Activated CD4-positive, CD25-positive, alpha-beta regulatory T cell (primary cell): ENCODE data around the gene MC5R.
A peak's percentile ranks its signal among the peaks of the same experiment; 100 is the strongest.

Source experiments
- DNase-seq, 4 experiments: peaks; one replicate each; lab custom pipeline; 2025; lab: John Stamatoyannopoulos, UW

MC5R gene

GRCh38 chr18:13823707-13824395 is at the start of gene MC5R:
MC5R (plus strand) TSS chr18:13824149; CDS start chr18:13825766, 1,617 bp downstream.
- DNase-seq = peak; percentile 54 to 69 (median 58)

GRCh38 chr18:13775058-13775457 is 48.9 kb upstream of the MC5R start:
- no peak for DNase-seq

- DNase-seq = no peak
Measured at GRCh38 chr18:13791181-13791580, 32.8 kb upstream of the MC5R start.

- DNase-seq = no peak
Measured at GRCh38 chr18:13793819-13794218, 30.1 kb upstream of the MC5R start.

DNA sequence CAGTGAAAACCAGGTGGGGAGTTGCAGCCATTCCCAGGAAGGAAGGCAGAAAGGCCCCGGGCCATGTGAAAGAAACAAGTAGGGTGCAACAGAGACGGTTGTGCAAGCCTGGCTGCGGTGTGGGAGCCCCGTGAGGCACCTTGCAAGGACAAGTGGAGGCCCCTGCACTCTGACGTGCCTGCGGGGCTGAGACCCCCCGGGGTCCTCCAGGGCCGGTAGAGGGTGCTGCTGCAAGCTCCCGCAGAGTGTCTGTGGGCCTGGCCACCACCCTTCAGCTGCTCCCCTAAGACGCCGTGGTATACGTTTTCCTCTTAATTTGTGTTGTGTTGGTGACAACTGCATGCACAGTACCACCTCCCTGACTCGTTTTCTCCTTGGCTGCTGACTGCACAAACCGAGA is 27.4 kb upstream of the MC5R start:
- DNase-seq = no peak

GRCh38 chr18:13797157-13797611 is 26.8 kb upstream of the MC5R start:
- no peak for DNase-seq

DNA sequence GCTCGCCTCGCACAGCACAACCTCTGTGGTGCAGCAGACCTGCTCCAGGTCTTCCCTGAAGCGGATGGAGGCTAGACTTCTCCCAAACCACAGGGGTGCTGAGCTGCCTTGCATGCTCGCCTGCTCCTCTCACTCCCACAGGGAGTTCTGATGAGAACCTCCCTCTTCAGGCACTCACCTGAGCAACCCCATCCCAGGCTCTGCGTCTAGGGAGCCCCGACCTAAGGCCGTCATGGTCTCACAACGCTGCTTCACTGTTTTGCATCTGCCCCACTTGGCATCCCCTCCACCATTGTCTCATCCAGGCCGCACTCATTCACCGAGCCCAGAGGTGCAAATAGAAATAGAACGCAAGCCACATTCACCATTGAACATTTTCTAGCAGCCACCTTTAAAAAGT is 24.6 kb upstream of the MC5R start:
- no peak for DNase-seq

- peak in 3 of 4 experiments; percentile 8 to 23 (median 14) for DNase-seq
Measured at GRCh38 chr18:13800505-13801259, 23.3 kb upstream of the MC5R start.

DNA sequence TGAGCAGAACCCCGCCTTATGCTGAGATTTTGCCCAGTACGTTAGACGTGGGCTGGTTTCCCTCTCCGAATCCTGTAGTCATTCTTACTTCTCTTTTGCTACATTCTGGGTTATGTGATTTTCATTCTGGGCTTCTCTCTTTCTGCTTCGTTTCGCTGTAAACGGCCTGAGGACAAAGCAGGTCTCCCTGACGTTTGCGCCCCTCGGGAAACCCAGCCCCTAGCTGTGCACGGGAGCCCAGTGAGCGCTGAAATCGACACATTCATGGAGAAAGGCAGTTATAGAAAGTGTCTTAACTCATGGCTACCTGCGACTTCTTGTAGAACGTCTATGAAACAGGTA is 22.7 kb upstream of the MC5R start:
- DNase-seq = no peak

DNA sequence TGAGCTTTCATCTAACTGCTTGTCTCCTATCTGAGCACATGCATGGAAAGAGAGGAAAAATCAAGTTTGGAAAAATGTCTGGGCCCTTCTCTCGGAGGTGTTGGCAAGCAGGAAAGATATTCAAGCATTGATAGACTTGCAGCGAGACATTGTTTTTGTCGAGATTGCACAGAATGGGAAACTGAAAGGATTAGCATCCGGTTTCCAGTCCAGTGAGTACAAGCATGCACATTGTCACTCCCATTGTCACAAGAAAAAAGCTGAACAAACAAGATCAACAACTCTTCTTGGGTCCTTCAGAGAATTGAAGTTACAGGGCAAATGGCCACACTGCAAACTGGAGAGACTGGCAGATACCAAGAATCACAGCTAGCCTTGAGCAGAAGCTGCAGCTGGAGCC is 19.6 kb upstream of the MC5R start:
- DNase-seq = no peak

DNA sequence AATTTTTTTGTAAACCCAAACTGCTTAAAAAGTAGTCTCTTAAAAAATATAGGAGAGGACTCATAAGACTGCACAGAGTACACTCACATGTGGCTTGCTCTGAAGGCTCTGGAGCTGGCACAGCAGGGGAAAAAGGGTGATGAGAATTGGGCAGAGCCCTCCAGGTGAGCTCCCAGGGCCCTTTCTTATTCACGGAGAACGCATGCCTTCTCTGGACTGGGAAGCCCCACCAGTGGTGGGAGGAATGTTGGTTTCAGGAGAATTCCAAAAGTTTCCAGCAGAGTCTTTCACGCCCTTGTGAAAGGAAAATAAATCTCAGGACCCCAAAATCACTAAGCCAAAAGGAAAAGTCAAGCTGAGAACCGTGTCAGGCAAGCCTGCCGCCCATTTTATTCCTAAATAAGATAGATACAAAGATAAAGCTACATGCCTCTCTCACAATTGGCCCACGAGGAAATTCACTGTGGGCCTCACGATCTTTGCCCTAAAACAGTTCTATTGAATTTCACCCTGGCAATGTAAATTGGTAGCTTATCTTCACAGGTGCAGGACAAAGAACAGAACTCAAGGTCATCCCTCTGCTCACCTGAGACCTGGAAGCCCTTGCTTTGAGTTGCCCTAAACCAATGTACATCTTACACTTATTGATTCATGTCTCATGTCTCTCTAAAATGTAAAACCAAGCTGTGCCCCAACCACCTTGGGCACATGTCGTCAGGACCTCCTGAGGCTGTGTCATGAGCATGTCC is 15.5 kb upstream of the MC5R start:
- no peak for DNase-seq

- DNase-seq = no peak
Measured at GRCh38 chr18:13809043-13809430, 14.9 kb upstream of the MC5R start.

DNA sequence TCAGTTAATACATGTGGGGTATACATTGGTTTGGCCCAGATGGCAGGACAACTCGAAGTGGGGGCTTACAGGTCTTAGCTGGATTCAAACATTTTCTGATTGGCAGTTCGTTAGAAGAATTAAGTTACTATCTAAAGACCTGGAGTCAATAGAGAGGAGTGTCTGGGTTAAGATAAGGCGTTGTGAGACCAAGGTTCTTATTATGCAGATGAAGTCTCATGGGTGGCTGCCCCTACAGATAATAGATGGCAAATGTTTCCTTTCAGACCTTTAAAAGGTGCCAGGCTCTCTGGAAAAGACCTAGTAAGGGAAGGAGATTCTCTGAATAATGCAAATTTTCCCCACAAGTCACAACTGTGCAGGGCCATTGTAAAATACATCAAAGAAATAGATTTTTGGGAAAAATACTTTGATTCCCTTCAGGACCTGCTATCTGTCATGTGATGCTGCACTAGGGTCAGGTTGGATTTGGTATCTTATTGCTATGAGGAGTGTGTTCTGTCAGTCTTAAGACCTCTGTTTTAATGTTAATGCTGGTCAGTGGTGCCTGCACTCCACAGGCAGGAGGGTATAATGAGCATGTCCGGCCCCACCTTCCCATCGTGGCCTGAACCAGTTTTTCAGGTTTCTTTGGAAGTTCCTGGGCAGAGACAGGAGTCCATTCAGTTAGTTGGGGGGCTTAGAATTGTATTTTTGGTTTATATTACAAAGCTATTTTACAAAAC is 14.3 kb upstream of the MC5R start:
- no peak for DNase-seq

DNA sequence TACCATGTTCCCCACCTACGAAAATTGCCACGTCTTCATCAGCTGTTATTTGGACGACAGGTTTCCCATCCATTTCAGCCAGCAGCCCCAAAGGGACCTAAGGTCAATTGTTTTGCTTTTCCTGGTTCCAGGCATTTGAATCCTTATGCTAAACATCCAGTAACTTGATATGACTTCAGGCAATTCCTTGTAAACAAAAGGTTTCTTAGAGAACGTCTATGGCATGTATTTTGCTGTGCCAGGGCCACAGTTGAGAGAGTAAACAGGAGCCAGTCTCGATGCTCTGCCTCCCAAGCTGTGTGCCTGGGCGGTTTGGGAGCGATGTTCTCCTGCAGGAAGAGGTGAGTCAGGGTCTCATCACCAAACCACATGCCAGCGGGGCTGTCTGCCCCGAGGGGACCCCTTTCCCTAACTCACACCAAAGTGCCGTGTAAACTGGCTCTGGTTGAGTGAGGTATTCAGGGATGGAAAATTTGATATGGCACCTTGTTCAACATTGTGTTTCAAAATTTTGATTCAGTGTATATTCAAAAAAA is 12.9 kb upstream of the MC5R start:
- no peak for DNase-seq

DNA sequence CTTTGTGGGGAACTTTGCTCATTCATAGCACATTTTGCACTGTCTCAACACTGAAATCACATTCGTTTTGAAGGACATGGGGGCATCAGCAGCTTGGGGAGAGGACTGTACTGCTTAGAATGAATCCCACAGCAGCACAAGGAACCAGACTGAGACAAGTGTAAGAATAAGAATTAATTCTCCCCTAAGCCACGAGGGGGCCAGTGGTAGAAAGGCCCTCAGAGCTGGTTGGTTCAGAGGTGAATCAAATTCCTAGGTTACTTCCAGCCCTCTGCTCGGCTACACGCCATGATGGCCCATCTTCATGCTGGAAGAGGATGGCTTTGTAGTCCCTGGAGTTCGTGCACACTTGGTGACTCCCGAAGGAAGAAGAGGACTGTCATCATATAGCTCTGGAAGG is 12.0 kb upstream of the MC5R start:
- no peak for DNase-seq

- DNase-seq = peak; percentile 9 to 52 (median 26)
Measured at GRCh38 chr18:13813271-13813849, 10.6 kb upstream of the MC5R start.

GRCh38 chr18:13826209-13826608 is 2.3 kb downstream of the MC5R start:
- no peak for DNase-seq

DNA sequence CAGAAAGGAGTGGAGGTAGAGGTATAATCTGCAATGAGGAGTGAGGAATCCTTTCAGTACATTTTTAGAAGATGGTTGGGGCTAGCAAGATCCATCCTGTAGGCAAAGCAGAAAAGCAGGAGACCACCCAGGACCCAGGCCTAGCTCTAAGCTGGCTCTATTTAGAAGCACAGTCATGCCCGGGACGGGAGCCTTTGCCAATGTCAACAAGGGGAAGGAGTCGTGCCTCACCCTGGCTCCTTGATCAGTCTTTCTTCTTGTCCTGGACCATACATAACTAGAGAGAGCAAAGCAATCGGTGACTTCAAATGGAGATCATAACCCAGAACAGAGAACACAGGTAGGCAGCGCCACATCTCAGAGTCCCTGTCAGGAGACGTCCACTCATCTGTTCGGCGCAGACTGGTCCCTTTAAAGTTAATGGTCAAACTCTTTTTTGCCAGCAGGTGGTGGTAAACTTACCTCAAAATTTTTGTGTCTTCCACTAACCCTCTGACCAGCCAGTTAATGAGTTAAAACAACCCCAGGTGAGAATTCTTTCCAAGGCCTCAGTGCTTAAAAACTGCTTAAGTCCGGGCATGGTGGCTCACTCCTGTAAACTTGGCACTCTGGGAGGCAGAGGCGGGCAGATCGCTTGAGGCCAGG is 8.0 kb downstream of the MC5R start:
- DNase-seq = no peak

DNA sequence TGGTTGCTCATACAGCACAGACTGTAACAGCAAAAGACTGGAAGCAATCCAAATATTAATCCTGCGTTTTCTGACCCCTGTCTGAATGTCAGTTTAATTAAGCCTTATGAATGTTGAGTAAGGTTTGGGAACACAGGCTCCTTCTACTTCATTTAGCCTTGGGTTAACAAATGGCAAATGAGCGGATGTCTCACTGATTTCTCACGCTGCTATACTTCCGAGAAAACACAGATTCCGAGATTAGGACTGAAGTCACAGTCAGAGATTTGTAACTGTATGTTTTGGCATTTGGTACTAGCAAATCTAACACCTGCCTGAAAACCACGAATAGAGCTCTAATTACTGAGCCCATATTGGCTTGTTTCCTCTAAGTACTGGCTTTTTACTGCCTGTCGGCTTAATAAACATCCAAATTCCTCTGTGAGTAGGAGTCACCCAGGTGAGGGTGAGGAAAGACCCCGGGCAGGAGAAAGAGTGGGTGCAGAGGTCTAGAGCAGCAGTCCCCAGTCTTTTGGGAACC is 10.6 kb downstream of the MC5R start:
- DNase-seq = no peak

GRCh38 chr18:13835202-13835601 is 11.3 kb downstream of the MC5R start:
- DNase-seq = no peak

DNA sequence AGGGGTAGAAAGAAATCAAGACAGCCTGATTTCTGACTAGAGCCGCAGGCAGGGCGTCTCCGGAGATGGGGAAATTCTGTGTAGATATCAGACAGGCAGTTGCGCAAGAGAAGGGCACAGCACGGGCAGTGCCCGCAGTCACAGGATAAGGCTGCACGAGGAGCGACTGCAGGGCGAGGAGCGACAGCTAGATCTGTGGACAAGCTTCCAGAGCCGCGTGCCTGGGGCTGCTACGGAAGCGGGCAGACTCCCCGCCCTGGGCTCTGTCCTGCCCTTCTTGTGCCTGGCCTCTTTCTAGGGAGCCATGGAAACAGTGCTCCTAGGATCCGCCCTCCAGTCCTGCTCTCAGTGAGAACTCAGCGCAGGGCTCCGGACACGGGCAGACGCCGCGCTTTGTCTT is 12.6 kb downstream of the MC5R start:
- no peak for DNase-seq
